Measurements from ENCODE around the gene WSCD1.

Gene WSCD1

GRCh38 chr17:6086603-6087400 lies 16.6 kb downstream of the WSCD1 start:
- in situ Hi-C loops (cut with MboI; ENCODE audit: low sequenced_read_pairs, unreplicated experiment), result no loop called here
- DNase-seq (ENCODE audit: low spot score), result no peak
- TF ChIP-seq, protein P1, sequence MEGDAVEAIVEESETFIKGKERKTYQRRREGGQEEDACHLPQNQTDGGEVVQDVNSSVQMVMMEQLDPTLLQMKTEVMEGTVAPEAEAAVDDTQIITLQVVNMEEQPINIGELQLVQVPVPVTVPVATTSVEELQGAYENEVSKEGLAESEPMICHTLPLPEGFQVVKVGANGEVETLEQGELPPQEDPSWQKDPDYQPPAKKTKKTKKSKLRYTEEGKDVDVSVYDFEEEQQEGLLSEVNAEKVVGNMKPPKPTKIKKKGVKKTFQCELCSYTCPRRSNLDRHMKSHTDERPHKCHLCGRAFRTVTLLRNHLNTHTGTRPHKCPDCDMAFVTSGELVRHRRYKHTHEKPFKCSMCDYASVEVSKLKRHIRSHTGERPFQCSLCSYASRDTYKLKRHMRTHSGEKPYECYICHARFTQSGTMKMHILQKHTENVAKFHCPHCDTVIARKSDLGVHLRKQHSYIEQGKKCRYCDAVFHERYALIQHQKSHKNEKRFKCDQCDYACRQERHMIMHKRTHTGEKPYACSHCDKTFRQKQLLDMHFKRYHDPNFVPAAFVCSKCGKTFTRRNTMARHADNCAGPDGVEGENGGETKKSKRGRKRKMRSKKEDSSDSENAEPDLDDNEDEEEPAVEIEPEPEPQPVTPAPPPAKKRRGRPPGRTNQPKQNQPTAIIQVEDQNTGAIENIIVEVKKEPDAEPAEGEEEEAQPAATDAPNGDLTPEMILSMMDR (IDR thresholded peaks at IDR 0.05; ENCODE audit: borderline replicate concordance, control extremely low read depth, extremely low read depth, insufficient read depth, missing control alignments), result no peak

GRCh38 chr17:6088141-6088540 lies 18.0 kb downstream of the WSCD1 start:
- in situ Hi-C loops (cut with MboI; ENCODE audit: low sequenced_read_pairs, unreplicated experiment), result no loop called here
- TF ChIP-seq, protein P1 (IDR thresholded peaks at IDR 0.05; ENCODE audit: borderline replicate concordance, control extremely low read depth, extremely low read depth, insufficient read depth, missing control alignments), result no peak
- no peak for DNase-seq (ENCODE audit: low spot score)

DNA sequence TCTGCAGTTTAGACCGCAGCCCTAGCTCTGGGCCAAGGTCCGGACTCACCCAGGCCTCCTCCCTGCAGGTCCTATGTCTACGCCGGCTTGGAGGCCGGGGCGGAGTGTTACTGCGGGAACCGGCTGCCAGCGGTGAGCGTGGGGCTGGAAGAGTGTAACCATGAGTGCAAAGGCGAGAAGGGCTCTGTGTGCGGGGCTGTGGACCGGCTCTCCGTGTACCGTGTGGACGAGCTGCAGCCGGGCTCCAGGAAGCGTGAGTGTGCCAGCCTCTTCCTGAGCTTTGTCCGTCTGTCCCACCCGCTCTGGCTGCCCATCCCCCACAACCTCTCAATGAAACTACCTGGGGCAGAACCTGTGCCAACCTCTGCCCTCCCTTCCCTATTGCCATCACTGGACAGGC lies 20.1 kb downstream of the WSCD1 start:
- in situ Hi-C loops (cut with MboI; ENCODE audit: low sequenced_read_pairs, unreplicated experiment), result no loop called here

DNA sequence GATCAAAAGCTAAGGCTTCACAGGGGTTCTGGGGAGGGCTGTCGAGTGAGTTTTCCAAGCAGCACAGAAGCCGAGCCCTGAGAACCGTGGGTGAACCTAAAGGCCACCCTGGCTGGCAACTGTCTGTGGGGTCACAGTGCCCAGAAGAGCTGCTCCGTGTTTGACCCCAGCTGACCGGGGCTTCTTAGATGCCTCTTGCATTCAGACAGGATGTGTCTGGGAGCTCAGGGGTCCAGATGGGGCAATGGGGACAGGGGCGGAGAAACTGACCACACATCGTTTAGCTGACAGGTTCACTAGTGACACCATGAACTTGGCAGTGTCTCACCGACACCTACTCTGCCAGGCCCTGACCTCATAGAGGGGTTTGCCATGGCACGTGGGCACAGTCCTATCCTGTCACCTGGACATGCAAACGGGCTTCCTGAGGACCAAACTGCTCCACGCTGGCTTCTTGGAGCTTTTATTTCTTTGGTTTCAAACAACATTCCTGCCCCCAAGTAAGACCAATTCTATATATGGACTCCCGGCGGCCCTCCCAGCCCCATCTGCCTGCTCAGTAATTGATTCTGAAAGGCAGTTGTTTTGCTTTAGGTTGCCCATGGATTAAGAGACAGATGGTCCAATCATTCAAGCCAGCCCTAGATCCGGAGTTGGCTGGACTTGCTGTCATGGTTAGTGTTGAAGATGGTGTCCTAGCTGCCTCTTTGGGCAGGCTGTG lies 22.2 kb downstream of the WSCD1 start:
- TF ChIP-seq, protein P1 (IDR thresholded peaks at IDR 0.05; ENCODE audit: borderline replicate concordance, control extremely low read depth, extremely low read depth, insufficient read depth, missing control alignments), result no peak
- in situ Hi-C loops (cut with MboI; ENCODE audit: low sequenced_read_pairs, unreplicated experiment), result no loop called here

More for the DNA sequence above, 20.1 kb downstream of the WSCD1 start:
- TF ChIP-seq, protein P1 (IDR thresholded peaks at IDR 0.05; ENCODE audit: borderline replicate concordance, control extremely low read depth, extremely low read depth, insufficient read depth, missing control alignments), result no peak
- DNase-seq (ENCODE audit: low spot score), result no peak

DNA sequence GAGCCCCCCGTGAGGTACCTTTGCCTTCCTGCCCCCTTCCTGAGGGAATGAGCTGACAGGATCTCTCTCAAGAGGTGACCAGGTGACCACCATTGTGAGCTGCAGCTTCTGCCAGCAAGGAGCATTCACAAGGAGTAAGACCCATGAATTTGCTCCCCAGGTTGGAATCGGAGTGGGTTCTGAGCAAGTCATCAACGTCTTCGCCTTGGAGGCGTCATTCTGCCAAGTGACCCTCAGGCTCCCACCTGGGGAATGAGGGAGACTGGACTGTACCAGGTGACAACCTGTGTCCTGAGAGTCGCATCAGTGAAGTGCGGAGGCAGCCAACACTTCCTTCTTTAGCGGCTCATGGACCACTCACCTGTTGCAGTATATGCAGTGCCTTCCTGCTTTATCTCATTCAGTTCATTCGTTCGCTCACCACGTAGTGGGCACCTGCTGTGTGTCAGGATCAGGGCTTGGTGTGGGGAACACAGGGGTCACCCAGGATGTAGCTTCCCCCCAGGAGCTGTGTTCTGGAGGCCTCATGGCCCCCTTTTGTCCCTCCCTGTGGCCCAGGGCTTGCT lies 22.8 kb downstream of the WSCD1 start:
- in situ Hi-C loops (cut with MboI; ENCODE audit: low sequenced_read_pairs, unreplicated experiment), result no loop called here
- TF ChIP-seq, protein P1 (IDR thresholded peaks at IDR 0.05; ENCODE audit: borderline replicate concordance, control extremely low read depth, extremely low read depth, insufficient read depth, missing control alignments), result no peak
- no peak for DNase-seq (ENCODE audit: low spot score)

More for the DNA sequence above, 22.2 kb downstream of the WSCD1 start:
- DNase-seq (ENCODE audit: low spot score), result no peak

GRCh38 chr17:6094453-6094852 lies 24.3 kb downstream of the WSCD1 start:
- no peak for DNase-seq (ENCODE audit: low spot score)
- TF ChIP-seq, protein P1 (IDR thresholded peaks at IDR 0.05; ENCODE audit: borderline replicate concordance, control extremely low read depth, extremely low read depth, insufficient read depth, missing control alignments), result no peak
- in situ Hi-C loops (cut with MboI; ENCODE audit: low sequenced_read_pairs, unreplicated experiment), result no loop called here
